NCI-H446 treated with DMSO at 0.1 percent for 48 hours (cell line): ENCODE results near the gene SETD1B.
"Not testable (repeated sequence)": the region's sequence is repeated elsewhere in the genome, so short reads cannot be mapped to it uniquely, and the experiment has no call there.

Experiments
- DNase-seq: peaks from one replicate; lab custom pipeline; 2025; lab: John Stamatoyannopoulos, UW

Gene SETD1B

GRCh38 chr12:121827351-121828099, 23.7 kb downstream of the SETD1B start:
- no peak for DNase-seq

GRCh38 chr12:121828306-121828705, 24.5 kb downstream of the SETD1B start:
- DNase-seq: no peak

- no peak for DNase-seq
Measured at GRCh38 chr12:121828826-121829225, 25.0 kb downstream of the SETD1B start.

- DNase-seq: no peak
Measured at GRCh38 chr12:121829250-121829918, 25.6 kb downstream of the SETD1B start.

- no peak for DNase-seq
Measured at GRCh38 chr12:121830134-121830533, 26.3 kb downstream of the SETD1B start.

GRCh38 chr12:121830588-121831265, 26.9 kb downstream of the SETD1B start:
- no peak for DNase-seq

GRCh38 chr12:121831571-121832245, 27.9 kb downstream of the SETD1B start:
- no peak for DNase-seq

GRCh38 chr12:121837680-121838079, 33.9 kb downstream of the SETD1B start:
- no peak for DNase-seq

- no peak for DNase-seq
Measured at GRCh38 chr12:121838126-121838525, 34.3 kb downstream of the SETD1B start.

- DNase-seq: peak; percentile 89
Measured at GRCh38 chr12:121839106-121839992, 35.5 kb downstream of the SETD1B start.

- no peak for DNase-seq
Measured at GRCh38 chr12:121839993-121840761, 36.4 kb downstream of the SETD1B start.

GRCh38 chr12:121843236-121843982, 39.6 kb downstream of the SETD1B start:
- no peak for DNase-seq

GRCh38 chr12:121845701-121846100, 41.9 kb downstream of the SETD1B start:
- DNase-seq: no peak

- DNase-seq: no peak
Measured at GRCh38 chr12:121849211-121849610, 45.4 kb downstream of the SETD1B start.

- no peak for DNase-seq
Measured at GRCh38 chr12:121849665-121850064, 45.9 kb downstream of the SETD1B start.

- DNase-seq: not testable (repeated sequence)
Measured at GRCh38 chr12:121852392-121852791, 48.6 kb downstream of the SETD1B start.

GRCh38 chr12:121857322-121858246, 53.8 kb downstream of the SETD1B start:
- no peak for DNase-seq

- DNase-seq: no peak
Measured at GRCh38 chr12:121858318-121858661, 54.5 kb downstream of the SETD1B start.
